HK-2 (cell line): ENCODE data around the gene IL36B.

Experiments
- DNase-seq: peaks from one replicate; pipeline ENCODE4 v3.0.0-alpha.2; 2018; ENCODE audit not compliant: unreplicated experiment

IL36B gene

GRCh38 chr2:113076954-113077669 is 24.4 kb upstream of the IL36B start:
- no peak for DNase-seq

- no peak for DNase-seq
These were observed 22.9 kb upstream of the IL36B start for GRCh38 chr2:113075600-113075999.

DNA sequence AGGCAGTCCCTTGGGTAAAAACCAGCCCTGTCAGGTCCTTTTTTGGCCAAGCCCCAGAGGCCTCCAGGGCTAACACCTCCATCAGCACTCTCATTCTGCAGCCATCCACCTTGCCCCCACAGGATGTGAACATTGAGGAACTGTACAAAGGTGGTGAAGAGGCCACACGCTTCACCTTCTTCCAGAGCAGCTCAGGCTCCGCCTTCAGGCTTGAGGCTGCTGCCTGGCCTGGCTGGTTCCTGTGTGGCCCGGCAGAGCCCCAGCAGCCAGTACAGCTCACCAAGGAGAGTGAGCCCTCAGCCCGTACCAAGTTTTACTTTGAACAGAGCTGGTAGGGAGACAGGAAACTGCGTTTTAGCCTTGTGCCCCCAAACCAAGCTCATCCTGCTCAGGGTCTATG is 22.4 kb upstream of the IL36B start:
- no peak for DNase-seq

DNA sequence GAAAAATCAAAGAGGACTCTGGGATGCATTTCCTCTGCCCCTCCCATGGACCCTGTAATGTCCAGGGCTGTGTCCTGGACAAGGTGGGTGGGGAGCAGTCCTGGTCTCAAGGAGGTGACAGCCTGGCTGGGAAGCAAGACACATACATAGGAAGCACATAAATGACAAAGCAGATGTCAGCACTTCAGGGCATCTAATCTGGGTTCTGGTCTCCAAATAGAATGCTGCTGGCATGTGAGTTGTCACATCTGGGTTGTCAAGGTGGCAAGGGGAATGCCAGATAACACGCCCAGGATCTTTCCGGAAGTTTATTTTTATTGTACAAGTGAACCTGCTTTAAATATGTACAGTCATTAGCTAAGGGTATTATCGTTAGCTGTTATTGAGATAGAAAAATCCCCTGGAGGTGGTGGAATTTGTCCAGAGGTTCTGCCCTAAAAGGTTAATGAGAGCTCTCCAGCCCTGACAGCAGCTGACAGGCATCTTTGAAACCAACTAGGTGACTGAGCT is 20.7 kb upstream of the IL36B start:
- no peak for DNase-seq

DNA sequence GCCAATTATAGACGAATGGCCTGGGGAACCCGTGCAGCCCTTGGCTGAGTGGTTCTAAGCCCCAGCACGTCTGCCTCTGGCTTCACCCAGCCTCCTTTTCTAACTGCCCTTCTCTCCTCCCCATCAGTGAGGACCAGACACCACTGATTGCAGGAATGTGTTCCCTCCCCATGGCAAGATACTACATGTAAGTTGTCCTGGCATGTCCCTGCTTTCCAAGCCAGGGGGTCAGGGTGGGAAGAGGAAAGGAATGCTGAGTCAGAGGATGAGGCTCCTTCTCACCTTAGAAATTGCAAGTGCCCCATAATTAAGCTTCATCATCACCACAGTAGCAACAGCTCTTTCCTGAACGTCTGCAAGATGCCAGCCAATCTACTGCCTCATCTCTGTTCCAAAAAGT is 19.9 kb upstream of the IL36B start:
- no peak for DNase-seq

GRCh38 chr2:113070606-113070975 is 17.9 kb upstream of the IL36B start:
- no peak for DNase-seq

GRCh38 chr2:113069676-113070605 is 17.3 kb upstream of the IL36B start:
- DNase-seq = peak; percentile 10

DNA sequence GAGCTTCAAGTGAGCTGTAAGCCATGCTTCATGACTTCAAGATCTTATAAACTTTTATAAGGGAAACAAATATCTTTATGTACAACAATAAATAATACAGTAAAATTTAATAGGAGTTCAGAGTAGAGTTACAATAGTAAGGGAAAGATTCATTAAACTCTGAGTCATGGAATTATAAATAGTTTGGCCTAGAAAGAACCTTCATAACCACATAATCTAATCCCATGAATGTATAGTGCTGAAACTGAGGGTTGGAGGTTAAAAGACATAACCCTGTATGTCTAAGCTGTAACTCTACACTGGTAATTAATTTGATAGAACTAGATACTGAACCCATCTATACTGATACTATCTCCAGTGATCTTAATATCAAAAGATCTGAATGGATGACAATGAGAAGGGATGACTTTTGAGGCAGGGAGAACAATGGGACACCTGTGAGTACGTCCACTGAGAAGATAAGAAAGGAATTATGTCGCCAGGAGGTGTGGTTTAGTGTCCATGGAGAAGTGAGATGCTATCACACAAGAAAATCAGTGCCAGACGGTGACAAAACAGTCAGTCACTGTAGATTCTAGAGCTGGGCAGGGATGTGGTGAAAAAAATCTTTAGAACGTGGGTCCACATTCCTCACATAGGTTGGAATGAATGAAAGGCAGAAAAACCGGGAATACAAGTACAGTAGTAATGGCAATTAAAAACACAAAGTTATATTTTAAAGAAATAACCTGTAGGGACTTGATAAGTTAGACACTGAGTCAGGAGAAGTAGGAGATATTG is 16.2 kb upstream of the IL36B start:
- no peak for DNase-seq

GRCh38 chr2:113068249-113068648 is 15.6 kb upstream of the IL36B start:
- no peak for DNase-seq

DNA sequence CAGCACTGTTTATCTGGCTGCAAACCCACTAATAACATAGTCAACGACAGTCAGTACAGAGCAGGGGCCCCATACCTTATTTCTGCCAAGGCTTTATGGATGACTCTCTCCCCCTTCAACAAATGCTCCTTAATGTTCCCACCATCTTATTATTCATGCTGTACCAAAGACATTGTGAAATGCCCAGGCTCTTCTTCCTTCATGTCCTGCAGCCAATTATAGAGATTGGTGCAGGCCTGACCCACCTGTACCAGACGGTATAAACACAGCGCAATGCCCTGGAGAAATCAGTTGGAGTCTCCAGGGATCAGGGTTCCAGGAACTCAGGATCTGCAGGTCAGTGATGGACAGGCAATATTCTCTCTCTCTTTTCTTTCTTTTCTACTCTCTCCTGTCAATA is 15.0 kb upstream of the IL36B start, which contains the start of gene IL1F10:
TSS of gene IL1F10 (plus strand) at position 290 of the 400 bp plus-strand sequence. CDS start 4,769 bp downstream, outside the sequence.
- DNase-seq = no peak

GRCh38 chr2:113064898-113065297 is 12.2 kb upstream of the IL36B start:
- DNase-seq = no peak

- DNase-seq = no peak
These were observed 11.6 kb upstream of the IL36B start for GRCh38 chr2:113064281-113064680.

DNA sequence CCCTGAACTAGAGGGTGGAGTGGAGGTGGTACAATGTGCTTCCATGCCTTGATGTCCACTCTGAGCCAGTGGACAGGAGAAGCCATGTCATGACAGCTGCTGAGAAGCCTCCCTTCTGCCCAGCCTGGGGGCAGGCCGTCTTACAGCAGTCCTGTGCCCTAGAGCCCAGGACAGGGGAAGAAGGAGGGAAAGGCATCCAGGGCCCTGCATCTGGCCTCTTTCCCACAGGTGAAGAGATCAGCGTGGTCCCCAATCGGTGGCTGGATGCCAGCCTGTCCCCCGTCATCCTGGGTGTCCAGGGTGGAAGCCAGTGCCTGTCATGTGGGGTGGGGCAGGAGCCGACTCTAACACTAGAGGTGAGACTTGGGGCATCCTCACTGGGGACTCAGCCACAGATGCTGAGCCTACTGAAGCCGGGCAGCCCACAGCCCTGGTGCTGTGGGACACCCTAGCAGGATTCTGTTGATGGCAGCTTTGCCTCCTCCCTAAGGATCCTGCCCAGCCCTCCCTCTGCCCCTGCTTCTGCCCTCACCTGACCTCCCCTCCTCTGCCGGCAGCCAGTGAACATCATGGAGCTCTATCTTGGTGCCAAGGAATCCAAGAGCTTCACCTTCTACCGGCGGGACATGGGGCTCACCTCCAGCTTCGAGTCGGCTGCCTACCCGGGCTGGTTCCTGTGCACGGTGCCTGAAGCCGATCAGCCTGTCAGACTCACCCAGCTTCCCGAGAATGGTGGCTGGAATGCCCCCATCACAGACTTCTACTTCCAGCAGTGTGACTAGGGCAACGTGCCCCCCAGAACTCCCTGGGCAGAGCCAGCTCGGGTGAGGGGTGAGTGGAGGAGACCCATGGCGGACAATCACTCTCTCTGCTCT is 9.5 kb upstream of the IL36B start:
- no peak for DNase-seq

GRCh38 chr2:113061241-113061640 is 8.6 kb upstream of the IL36B start:
- DNase-seq = no peak

- DNase-seq = no peak
These were observed 8.1 kb upstream of the IL36B start for GRCh38 chr2:113060796-113061195.

DNA sequence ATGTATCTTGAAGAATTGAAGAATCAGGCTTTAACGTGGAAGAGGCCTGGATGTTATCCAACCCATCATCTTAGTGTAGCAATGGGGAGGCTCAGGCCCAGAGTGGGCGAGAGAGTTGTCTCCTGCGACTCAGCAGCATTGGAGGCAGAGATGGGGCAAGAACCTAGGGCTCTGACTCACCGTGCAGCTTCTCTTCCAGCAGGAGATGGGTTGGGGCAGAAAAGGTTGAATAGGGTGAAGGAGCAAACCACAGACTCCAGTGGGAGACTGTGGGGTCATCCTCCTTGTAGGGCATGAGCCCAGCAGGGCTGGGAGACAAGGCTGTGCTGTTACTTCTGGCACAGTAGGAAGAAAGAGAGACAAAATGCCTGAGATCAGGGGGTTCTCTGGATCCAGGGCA is 7.7 kb upstream of the IL36B start:
- DNase-seq = no peak

- no peak for DNase-seq
These were observed 6.6 kb upstream of the IL36B start, which contains the start of gene IL36RN for GRCh38 chr2:113058998-113059960. IL36RN (plus strand) TSS chr2:113059198; CDS start chr2:113059439, 241 bp downstream.

DNA sequence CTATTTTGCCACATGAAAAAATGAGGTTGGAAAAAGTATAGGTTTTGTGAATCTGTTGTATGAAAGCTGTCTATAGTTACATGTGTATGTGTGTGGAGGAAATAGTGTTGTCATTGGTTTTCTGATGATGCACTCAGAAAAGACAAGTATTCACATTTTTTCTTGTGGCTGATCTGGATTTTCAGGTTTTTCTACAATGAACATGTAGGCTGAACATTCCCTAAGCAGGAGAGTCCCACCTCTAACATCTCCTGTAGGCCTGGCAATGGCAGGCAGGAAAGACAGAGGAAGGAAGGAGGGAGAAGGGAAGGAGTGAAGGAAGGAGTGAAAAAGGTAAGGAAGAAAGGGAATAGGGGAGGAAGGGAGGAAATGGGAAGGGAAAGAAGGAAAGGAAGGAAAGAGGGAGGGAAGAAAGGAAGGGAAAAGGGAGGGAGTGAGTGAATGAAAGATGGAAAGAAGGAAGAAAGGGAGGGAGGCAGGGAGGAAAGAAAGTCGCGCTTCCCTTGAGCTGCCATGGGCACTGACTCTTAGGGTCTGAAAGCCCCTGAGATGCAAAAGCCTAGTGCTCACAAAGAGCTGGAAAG is 5.8 kb upstream of the IL36B start:
- DNase-seq = no peak

GRCh38 chr2:113057117-113057516 is 4.5 kb upstream of the IL36B start:
- no peak for DNase-seq
